ENCODE results near the gene NUAK2. TPM values are rescaled to one million over a fixed set of nuclear protein-coding genes. Genes with fewer than 3 reads are reported as not detected.

NUAK2 gene
- total and polyA plus RNA-seq, 2 of the 8 experiments (the other 6 are each of a cell fraction or from before 2014, with no cell fraction given) = 9.4 to 12.9 TPM

GRCh38 chr1:205272536-205272935 lies 49.0 kb downstream of the NUAK2 start (continued):
- TF ChIP-seq CHD7 (IDR thresholded peaks at IDR 0.05; ENCODE audit: insufficient replicate concordance, low read length) (no peak), SP4 (IDR thresholded peaks at IDR 0.05; ENCODE audit: low read length) (no peak), SRF (IDR thresholded peaks at IDR 0.05; ENCODE audit: low read depth, low read length) (no peak), GABPA (IDR thresholded peaks at IDR 0.05; ENCODE audit: borderline replicate concordance, insufficient read depth, low read length) (no peak), CBX5 (IDR thresholded peaks at IDR 0.05; ENCODE audit: low read depth, low read length) (no peak), POU5F1 (IDR thresholded peaks at IDR 0.05; ENCODE audit: low read depth, low read length) (no peak), TAF7 (optimal IDR thresholded peaks at IDR 0.05; ENCODE audit: borderline replicate concordance, low read depth, low read length) (no peak), EGR1 (IDR thresholded peaks at IDR 0.05; ENCODE audit: borderline replicate concordance, low read depth, low read length) (no peak)
- TF ChIP-seq, protein P1, sequence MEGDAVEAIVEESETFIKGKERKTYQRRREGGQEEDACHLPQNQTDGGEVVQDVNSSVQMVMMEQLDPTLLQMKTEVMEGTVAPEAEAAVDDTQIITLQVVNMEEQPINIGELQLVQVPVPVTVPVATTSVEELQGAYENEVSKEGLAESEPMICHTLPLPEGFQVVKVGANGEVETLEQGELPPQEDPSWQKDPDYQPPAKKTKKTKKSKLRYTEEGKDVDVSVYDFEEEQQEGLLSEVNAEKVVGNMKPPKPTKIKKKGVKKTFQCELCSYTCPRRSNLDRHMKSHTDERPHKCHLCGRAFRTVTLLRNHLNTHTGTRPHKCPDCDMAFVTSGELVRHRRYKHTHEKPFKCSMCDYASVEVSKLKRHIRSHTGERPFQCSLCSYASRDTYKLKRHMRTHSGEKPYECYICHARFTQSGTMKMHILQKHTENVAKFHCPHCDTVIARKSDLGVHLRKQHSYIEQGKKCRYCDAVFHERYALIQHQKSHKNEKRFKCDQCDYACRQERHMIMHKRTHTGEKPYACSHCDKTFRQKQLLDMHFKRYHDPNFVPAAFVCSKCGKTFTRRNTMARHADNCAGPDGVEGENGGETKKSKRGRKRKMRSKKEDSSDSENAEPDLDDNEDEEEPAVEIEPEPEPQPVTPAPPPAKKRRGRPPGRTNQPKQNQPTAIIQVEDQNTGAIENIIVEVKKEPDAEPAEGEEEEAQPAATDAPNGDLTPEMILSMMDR (IDR thresholded peaks at IDR 0.05; ENCODE audit: control extremely low read depth in 1 of 3, insufficient read depth in 1 of 3, low read depth in 1 of 3, low read length in 3 of 3) = no peak
